PC-9 (cell line): ENCODE data around the gene PHF21B.

ENCODE experiments used
- EZH2 ChIP-seq: fragments of 200-600 bp; sonication (generic); IDR thresholded peaks from 2 replicates; pipeline ENCODE4 v1.8.0; 2017; ENCODE audit warnings: antibody characterized with exemption, low read depth
- TF ChIP-seq, protein P1 (sequence below): fragments of 200-600 bp; sonication (generic); conservative IDR thresholded peaks from 2 replicates; pipeline ENCODE4 v1.6.1; 2017; ENCODE audit warnings: mixed run types, antibody characterized with exemption, mild to moderate bottlenecking, moderate library complexity

DNA sequence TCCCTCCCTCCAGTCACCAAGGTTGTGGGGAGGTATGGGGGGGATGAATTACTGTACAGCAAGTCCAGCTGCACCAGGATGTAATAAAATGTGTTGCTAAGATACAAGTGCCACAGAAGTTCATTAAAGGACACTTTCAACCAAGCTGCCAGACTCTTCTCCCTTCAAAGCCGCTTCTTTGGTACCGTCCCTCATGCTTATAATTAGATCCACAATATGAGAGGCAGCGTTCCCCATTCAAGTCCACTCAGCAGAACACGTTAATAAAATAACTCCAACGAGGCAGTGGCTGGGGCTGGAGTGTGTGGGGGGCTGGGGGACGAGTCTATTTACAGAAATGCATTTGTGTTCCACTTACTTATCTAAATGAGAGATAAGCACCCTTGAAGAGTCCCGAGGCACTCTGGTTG lies 14.7 kb downstream of the PHF21B start:
- TF ChIP-seq, protein P1, sequence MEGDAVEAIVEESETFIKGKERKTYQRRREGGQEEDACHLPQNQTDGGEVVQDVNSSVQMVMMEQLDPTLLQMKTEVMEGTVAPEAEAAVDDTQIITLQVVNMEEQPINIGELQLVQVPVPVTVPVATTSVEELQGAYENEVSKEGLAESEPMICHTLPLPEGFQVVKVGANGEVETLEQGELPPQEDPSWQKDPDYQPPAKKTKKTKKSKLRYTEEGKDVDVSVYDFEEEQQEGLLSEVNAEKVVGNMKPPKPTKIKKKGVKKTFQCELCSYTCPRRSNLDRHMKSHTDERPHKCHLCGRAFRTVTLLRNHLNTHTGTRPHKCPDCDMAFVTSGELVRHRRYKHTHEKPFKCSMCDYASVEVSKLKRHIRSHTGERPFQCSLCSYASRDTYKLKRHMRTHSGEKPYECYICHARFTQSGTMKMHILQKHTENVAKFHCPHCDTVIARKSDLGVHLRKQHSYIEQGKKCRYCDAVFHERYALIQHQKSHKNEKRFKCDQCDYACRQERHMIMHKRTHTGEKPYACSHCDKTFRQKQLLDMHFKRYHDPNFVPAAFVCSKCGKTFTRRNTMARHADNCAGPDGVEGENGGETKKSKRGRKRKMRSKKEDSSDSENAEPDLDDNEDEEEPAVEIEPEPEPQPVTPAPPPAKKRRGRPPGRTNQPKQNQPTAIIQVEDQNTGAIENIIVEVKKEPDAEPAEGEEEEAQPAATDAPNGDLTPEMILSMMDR: no peak
- TF ChIP-seq EZH2: no peak
